ENCODE data around the gene HPSE2.

The HPSE2 gene

GRCh38 chr10:98570834-98571233 is 664.8 kb downstream of the HPSE2 start:
- TF ChIP-seq NFIC (IDR thresholded peaks at IDR 0.05) = no peak
- no peak for TF ChIP-seq TEAD4 (IDR thresholded peaks at IDR 0.05)
- no peak for TF ChIP-seq EGR1 (IDR thresholded peaks at IDR 0.05)
- no peak for TF ChIP-seq TCF12 (IDR thresholded peaks at IDR 0.05; ENCODE audit: low read depth)
- no peak for TF ChIP-seq CEBPB (IDR thresholded peaks at IDR 0.05)
- no peak for TF ChIP-seq YY1 (IDR thresholded peaks at IDR 0.05; ENCODE audit: low read depth)
- TF ChIP-seq EP300 (IDR thresholded peaks at IDR 0.05; ENCODE audit: borderline replicate concordance) = no peak

DNA sequence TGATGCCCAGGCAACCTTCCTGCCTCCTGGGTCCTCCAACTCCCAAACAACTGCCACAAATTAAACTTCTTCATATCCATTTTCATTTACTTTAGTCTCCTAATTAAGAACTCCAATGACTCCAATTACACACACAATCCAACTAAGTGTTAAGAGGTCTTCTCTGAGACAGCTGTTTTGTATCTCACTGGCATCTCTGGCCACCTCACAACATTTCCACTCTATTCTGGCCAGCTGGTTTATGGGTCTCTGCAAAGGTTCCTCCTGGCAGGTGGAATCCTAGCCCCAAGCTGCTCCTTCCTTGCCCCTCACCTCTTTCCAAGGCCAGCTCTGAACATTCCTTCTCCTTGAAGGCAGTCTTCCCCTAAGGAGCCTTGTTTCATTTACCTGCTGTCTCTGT is 665.8 kb downstream of the HPSE2 start:
- TF ChIP-seq, protein P1, sequence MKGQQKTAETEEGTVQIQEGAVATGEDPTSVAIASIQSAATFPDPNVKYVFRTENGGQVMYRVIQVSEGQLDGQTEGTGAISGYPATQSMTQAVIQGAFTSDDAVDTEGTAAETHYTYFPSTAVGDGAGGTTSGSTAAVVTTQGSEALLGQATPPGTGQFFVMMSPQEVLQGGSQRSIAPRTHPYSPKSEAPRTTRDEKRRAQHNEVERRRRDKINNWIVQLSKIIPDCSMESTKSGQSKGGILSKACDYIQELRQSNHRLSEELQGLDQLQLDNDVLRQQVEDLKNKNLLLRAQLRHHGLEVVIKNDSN (IDR thresholded peaks at IDR 0.05) = no peak
- TF ChIP-seq TAF1 (IDR thresholded peaks at IDR 0.05; ENCODE audit: low read depth) (no peak), ZBTB7A (IDR thresholded peaks at IDR 0.05; ENCODE audit: low read depth) (no peak), CEBPB (IDR thresholded peaks at IDR 0.05) (no peak), EP300 (IDR thresholded peaks at IDR 0.05; ENCODE audit: borderline replicate concordance) (no peak), EGR1 (IDR thresholded peaks at IDR 0.05) (no peak), YY1 (IDR thresholded peaks at IDR 0.05; ENCODE audit: low read depth) (no peak)
- TF ChIP-seq, protein P2, sequence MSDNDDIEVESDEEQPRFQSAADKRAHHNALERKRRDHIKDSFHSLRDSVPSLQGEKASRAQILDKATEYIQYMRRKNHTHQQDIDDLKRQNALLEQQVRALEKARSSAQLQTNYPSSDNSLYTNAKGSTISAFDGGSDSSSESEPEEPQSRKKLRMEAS (IDR thresholded peaks at IDR 0.05) = no peak

- TF ChIP-seq TAF1 (IDR thresholded peaks at IDR 0.05; ENCODE audit: low read depth) (no peak), EP300 (IDR thresholded peaks at IDR 0.05; ENCODE audit: borderline replicate concordance) (no peak), CEBPB (IDR thresholded peaks at IDR 0.05) (no peak), YY1 (IDR thresholded peaks at IDR 0.05; ENCODE audit: low read depth) (no peak), EGR1 (IDR thresholded peaks at IDR 0.05) (no peak), REST (IDR thresholded peaks at IDR 0.05; ENCODE audit: low read depth) (no peak), ZBTB7A (IDR thresholded peaks at IDR 0.05; ENCODE audit: low read depth) (no peak), TCF12 (IDR thresholded peaks at IDR 0.05; ENCODE audit: low read depth) (no peak), TEAD4 (IDR thresholded peaks at IDR 0.05) (no peak), NFIC (IDR thresholded peaks at IDR 0.05) (no peak), CREB1 (IDR thresholded peaks at IDR 0.05; ENCODE audit: low read depth) (no peak), RAD21 (IDR thresholded peaks at IDR 0.05; ENCODE audit: low read depth) (no peak), FOXM1 (IDR thresholded peaks at IDR 0.05; ENCODE audit: borderline replicate concordance, low read depth) (no peak)
- TF ChIP-seq, protein P1 (IDR thresholded peaks at IDR 0.05) = no peak
- TF ChIP-seq, protein P2 (IDR thresholded peaks at IDR 0.05) = no peak
These were observed 667.1 kb downstream of the HPSE2 start for GRCh38 chr10:98568551-98568950.

- TF ChIP-seq, protein P1 (IDR thresholded peaks at IDR 0.05) = no peak
- TF ChIP-seq RAD21 (IDR thresholded peaks at IDR 0.05; ENCODE audit: low read depth) (no peak), EGR1 (IDR thresholded peaks at IDR 0.05) (no peak), CREB1 (IDR thresholded peaks at IDR 0.05; ENCODE audit: low read depth) (no peak), ZBTB7A (IDR thresholded peaks at IDR 0.05; ENCODE audit: low read depth) (no peak), TCF12 (IDR thresholded peaks at IDR 0.05; ENCODE audit: low read depth) (no peak), TEAD4 (IDR thresholded peaks at IDR 0.05) (no peak), FOXM1 (IDR thresholded peaks at IDR 0.05; ENCODE audit: borderline replicate concordance, low read depth) (no peak), EP300 (IDR thresholded peaks at IDR 0.05; ENCODE audit: borderline replicate concordance) (no peak), TAF1 (IDR thresholded peaks at IDR 0.05; ENCODE audit: low read depth) (no peak), REST (IDR thresholded peaks at IDR 0.05; ENCODE audit: low read depth) (no peak), YY1 (IDR thresholded peaks at IDR 0.05; ENCODE audit: low read depth) (no peak), CEBPB (IDR thresholded peaks at IDR 0.05) (no peak), NFIC (IDR thresholded peaks at IDR 0.05) (no peak)
- TF ChIP-seq, protein P2 (IDR thresholded peaks at IDR 0.05) = no peak
These were observed 668.1 kb downstream of the HPSE2 start for GRCh38 chr10:98567391-98568133.

GRCh38 chr10:98563811-98564210 is 671.8 kb downstream of the HPSE2 start:
- no peak for TF ChIP-seq YY1 (IDR thresholded peaks at IDR 0.05; ENCODE audit: low read depth)
- no peak for TF ChIP-seq RAD21 (IDR thresholded peaks at IDR 0.05; ENCODE audit: low read depth)
- TF ChIP-seq REST (IDR thresholded peaks at IDR 0.05; ENCODE audit: low read depth) = no peak
